IPS-18c (cell line): ENCODE results near the gene POLR1D.
A peak's percentile ranks its signal among the peaks of the same experiment; 100 is the strongest.
"Not testable (repeated sequence)": the region's sequence is repeated elsewhere in the genome, so short reads cannot be mapped to it uniquely, and the experiment has no call there.

Experiments used
- H3K4me3 ChIP-seq: 2 replicates; pipeline ENCODE4 v1.7.0; 2013; ENCODE audit warnings: low read depth, mild to moderate bottlenecking, low read length, moderate library complexity; ENCODE audit not compliant: insufficient read depth
- H3K9me3 ChIP-seq: one replicate; pipeline ENCODE4 v1.6.1; 2013; ENCODE audit warnings: mild to moderate bottlenecking, low read length, moderate library complexity; ENCODE audit not compliant: control insufficient read depth, insufficient read depth

POLR1D gene

DNA sequence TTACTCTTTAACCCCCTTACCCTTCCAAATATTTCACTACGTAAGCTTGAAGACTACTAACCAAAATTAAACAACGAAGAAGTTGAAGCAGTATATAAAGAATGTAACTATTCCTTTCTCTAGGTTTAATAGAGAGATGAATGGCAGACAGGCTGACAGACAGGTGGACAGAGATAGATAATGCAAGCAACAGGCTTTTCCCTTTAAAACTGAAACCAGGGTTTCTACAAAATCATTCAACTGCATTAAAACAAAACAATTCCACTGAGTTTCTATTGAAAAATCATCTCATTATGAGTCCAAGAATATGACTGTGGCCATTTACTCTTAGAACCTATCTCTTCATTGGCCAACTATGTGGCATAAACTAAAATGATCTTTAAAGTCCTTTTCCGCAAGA is 16.6 kb upstream of the POLR1D start:
- H3K9me3 ChIP-seq = no peaks in the 10 kb centered on the region
- H3K4me3 ChIP-seq = no peak overlapping the region

DNA sequence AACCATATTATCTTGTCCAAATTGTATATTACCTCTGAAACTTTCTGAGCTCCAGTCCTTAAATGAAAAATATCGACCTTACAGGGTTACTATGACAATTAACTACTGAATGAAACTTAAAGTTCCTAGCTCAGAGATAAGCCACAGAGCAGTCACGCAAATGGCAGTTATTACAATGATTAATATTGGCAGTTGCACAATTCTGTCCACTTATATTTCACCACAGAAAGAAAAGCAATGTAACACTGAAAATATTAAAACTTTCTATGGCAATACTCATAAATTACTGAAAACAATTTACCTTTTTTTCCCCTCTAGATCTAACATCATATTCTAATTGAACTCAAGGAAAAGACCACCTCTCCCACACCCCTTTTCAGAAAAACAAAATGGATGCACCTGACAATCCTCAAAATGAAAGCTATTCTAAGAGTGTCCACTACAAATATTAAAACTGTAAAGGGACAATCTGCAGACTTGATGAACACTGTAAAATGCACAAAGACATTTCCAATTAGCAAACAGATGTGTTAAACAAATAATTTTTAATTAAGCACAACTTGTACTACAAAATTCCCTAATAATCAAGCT is 16.0 kb upstream of the POLR1D start:
- Histone ChIP-seq H3K4me3 (no peak overlapping the region), H3K9me3 (no peaks in the 10 kb centered on the region)

DNA sequence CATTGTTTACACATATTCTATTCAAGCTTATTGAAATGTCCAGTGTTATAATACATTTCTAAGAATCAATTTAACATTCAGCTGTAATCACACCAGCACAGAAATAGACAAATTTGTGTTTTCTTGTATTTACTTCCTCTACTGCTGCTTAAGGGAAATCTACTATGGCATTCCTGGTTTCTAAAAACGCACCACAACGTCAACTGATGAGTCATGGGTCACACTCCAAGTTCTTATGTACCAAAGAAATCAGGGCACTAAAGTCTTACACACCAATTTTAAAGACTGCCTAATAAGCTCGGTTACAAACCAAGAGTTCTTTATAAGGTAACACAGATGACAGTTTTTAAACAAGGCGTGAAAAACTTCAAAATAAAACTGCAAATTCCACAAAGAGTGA is 14.6 kb upstream of the POLR1D start:
- no peak overlapping the region for H3K4me3 ChIP-seq
- H3K9me3 ChIP-seq = no peaks in the 10 kb centered on the region

DNA sequence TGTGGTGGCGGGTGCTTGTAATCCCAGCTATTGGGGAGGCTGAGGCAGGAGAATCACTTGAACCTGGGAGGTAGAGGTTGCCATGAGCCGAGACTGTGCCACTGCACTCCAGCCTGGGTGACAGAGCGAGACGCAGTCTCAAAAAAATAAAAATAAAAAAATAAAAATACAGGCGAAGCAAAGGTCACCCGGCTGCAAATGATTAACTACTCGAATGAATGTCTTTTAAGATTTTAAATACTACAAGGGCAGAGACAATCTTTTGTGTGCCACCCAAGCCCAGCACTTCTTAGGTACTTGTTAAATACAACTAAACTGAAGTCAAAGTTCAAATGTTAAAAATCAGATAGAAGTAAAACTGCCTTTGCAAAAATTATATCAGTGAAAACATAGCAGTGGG is 8.1 kb upstream of the POLR1D start:
- Histone ChIP-seq H3K9me3 (no peaks in the 10 kb centered on the region), H3K4me3 (no peak overlapping the region)

DNA sequence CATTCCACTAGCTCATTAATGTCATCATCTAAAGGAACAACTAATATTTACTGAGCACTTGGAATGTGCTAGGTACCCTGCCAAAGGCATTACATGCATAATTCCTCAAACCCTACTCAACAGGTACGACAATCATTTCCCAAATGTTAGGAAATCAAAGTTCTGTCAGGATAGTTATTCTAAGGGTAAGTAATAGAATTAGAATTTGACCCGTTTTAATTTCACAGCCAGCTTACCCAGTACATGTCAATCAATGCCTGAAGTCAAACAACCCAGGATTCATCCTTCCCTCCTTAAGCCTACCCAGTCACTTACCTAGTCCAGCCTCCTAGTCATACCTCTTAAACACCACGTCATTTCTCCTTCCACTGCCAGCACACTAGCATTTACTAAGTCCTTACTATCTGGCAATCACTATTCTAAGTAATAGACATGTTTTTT is 3.8 kb upstream of the POLR1D start:
- no peak overlapping the region for H3K4me3 ChIP-seq

DNA sequence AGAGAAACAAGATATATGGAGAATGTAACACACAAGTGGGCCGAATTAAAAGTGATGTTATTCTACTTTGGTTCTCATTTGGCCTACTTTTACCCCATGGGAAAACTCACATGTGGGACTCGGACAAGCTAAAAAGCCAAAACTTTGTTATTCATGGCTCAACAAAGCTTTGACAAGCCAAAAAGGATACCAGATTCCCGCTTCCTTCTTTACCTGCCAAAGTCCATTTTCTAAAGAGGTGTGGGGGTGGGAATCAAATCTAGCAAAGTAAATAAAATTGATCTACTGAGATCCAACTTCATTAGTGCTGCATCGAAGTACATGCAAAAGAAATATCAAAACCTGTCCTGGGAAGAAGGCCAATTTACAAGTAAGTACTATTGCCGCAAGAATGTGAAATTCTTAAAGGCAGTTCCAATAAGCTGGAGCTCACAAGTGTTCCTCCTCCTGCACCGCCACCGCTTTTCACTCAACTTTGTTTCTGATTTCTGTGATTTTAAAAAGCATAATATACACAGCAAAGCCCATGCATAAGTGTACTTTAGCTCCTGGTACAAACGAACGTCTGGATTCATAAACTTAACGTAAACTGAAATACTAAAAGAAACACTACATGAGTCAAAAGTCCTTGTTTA is 2.5 kb upstream of the POLR1D start:
- H3K4me3 ChIP-seq = peak overlapping the region; percentile 99

More for the DNA sequence above, 3.8 kb upstream of the POLR1D start:
- no peaks in the 10 kb centered on the region for H3K9me3 ChIP-seq

DNA sequence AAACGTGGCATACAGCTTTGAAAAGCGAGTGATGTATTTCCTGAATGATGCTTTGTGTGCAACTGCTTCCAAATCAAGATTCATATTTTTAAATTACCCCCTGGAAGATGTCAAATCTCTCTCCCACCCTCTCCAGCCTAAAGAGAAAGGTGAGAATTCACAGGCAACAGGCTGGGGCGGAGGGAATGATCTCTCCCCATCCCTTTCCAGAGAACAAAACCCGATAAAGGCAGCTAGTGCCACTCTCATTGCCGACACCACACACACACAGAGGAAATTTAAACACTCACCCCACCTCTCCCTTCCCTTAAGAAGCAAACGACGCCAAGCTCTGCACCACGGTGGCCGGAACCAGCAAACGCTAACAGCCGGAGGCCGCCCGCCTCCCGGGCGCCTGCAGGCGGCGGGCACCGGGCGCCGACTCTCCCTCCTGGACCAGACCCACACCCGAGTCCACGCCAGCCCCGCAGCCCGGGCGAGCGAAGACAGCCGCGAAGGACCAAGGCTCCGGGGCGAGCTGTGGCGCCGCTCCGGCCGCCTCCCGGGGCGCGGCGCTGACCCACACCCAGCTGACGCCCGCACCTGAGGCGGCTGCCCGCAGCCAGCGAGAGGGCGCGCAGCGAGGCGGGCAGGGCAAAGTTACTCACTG is 1.8 kb upstream of the POLR1D start:
- Histone ChIP-seq H3K9me3 (no peaks in the 10 kb centered on the region), H3K4me3 (peak overlapping the region; percentile 99)

More for the DNA sequence above, 2.5 kb upstream of the POLR1D start:
- no peaks in the 10 kb centered on the region for H3K9me3 ChIP-seq

DNA sequence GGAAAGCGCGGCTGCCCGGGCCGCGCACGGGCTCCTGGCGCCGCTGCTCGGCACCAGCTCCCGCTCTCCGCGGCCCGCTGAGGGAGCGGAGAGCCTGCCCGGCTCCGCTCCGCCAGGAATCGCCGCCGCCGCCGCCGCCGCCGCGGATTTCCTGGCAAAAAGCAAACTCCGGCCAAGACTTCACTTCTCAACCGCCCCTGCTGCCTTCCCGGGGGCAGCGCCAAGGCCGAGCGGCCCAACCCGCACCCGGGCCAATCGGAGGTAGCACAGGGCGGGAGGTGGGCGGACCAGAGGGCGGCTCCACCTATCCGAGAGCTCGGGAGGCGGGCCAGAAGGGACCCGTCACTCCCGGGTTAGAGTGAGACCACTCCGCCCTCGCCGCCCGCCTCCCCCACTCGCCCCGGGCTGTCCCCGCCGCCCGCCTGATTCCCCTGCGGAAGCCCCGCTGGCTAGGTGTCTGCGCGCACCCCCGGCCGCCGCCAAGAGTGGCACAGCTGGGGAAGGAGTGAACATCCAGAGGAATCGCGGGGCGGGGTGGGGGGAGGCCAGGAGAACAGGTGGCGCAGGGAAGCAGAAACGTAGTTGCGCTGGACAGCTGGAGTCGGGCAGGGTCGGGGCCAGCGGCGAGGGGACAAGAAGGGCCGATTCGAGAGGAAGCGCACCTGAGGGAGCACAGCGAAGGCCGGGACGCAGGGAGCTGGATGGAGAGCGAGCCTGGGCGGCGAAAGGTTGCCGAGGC is 1.1 kb upstream of the POLR1D start, which contains the start of gene LNX2:
LNX2 (minus strand) TSS at position 153 of the 739 bp plus-strand sequence. CDS start 38,826 bp downstream, outside the sequence.
- Histone ChIP-seq H3K4me3 (peak within 1 kb of the TSS; percentile 99), H3K9me3 (no peaks in the 10 kb centered on the region)

DNA sequence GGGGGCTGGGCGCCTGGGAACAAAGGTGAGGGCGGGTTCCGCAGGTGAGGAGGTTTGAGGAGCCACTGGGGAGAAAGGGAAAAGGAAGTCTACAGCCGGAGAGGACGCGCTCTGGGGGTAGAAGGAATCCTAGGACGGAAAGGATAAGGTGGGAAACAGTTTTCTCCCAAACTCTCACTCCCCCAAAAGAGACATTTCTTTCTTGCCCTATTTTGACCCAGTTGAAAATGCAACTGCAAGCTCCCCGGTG is 651 bp upstream of the POLR1D start:
- no peaks in the 10 kb centered on the region for H3K9me3 ChIP-seq

DNA sequence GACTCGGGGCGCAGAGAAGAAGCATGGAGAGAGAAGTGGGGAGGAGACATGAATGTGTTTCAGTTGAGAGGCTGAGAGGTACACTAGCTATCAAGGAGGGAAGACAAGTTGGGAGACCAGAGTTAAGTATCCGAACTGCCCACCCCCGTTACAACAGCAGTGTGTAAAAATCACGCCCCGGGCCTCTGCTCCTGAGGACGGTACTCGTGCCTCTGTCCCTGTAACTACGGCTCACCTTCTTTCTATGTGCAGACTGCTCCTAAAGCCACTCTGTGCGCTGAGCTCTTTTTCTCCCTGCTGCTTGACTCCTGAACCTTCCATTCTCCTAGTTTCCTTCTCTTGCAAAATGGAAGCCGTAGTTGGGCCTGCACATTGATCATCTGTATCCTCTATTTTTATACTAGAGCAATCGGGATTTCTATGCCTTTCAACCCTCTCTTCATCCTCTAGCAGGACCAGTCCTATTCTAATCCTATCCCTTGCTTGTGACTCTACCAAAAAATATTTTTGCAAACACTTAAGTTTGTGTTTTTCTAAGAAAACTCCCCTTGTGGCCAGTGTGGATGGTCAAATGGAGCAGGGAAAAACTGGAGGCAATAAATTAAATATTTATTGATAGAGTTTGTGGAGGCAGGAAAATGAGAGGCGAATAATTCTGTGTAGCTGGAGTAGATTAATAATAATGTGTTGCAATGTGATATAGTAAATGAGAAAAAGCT is 569 bp downstream of the POLR1D start:
- peak overlapping the region; percentile 99 for H3K4me3 ChIP-seq

More for the DNA sequence above, 651 bp upstream of the POLR1D start:
- H3K4me3 ChIP-seq = peak overlapping the region; percentile 99

DNA sequence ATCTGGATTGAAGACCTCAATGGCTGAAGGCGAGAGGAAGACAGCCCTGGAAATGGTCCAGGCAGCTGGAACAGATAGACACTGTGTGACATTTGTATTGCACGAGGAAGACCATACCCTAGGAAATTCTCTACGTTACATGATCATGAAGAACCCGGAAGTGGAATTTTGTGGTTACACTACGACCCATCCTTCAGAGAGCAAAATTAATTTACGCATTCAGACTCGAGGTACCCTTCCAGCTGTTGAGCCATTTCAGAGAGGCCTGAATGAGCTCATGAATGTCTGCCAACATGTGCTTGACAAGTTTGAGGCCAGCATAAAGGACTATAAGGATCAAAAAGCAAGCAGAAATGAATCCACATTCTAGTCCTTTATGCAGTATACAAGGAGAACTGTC is 1.2 kb downstream of the POLR1D start:
- peak overlapping the region; percentile 99; the same call in 1 of the 2 replicates for H3K4me3 ChIP-seq
- no peaks in the 10 kb centered on the region for H3K9me3 ChIP-seq

More for the DNA sequence above, 569 bp downstream of the POLR1D start:
- H3K9me3 ChIP-seq = no peaks in the 10 kb centered on the region

DNA sequence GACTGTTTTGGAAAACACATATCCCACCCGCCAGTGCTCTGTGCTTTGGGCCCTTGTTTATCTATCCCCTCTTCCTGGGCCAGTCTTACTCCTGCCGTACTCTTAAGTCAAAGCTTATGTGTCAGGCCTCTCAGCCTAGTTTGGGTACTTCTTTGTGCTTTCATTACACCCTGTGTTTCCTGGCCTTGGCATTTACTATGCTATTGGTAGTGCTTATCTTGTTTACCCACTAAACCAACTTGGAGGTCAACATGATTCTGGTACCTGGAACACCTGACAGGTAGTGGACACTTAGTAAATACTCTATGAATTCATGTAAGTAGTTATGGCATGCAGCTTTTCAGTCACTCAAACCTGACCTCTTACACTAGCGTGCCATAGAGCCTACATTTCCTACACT is 2.4 kb downstream of the POLR1D start:
- Histone ChIP-seq H3K9me3 (no peaks in the 10 kb centered on the region), H3K4me3 (no peak overlapping the region)

DNA sequence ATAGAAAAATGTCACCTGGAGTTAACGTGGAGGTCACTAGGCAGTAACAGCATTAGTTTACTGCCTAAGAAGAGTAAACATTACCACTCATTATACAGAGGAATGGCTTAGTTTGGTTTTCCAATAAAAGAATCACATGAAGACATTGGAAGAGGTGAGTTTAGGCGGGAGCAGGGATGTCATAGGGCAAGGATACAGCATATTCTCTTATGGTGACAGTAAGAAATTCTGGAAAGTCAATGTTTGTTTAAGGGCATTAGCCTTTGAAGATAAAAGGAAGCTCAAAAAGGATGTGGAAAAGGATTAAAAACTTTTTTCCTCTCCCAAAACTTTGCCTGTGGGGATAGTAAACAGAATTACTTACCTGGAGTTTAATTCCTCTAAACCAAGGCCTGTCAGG is 4.1 kb downstream of the POLR1D start:
- H3K4me3 ChIP-seq = no peak overlapping the region
- no peaks in the 10 kb centered on the region for H3K9me3 ChIP-seq

DNA sequence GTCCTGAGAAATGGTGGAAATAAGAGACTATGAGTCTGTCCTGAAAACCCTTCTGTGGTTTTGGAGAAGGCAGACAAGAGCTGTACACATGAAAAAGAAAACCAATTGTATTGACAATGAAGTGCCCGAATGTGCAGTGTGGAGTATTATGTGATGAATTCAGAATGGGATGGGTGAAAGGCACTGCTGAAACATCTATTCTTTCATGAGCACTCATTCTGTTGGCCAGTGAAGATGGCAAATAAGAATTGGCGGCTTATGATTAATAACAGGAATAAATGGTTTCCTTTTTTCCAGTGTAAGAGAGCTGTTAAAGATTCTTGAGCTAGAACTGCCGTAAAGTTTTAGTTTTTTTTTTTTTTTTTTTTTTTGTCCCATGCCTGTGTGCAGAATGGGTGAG is 5.7 kb downstream of the POLR1D start:
- no peak overlapping the region for H3K4me3 ChIP-seq
- H3K9me3 ChIP-seq = no peaks in the 10 kb centered on the region

DNA sequence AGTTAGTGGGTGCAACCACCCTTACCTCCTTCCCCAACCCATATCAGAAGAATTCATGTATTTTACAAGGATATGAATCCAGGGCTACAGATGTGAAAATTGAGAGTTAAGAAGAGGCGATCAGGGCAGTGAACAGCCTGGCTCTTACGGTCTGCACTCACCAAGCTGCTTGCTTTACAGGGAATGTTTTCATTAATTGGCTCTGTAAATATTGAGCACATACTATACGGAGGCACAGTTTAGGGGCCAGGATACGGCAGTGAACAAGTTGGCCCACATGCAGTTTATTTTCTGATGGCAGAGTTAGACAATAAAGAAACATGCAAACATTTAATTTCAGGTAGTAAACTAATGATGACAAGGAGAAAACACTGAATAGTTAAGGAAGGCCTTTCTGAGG is 6.4 kb downstream of the POLR1D start:
- Histone ChIP-seq H3K4me3 (no peak overlapping the region), H3K9me3 (no peaks in the 10 kb centered on the region)

DNA sequence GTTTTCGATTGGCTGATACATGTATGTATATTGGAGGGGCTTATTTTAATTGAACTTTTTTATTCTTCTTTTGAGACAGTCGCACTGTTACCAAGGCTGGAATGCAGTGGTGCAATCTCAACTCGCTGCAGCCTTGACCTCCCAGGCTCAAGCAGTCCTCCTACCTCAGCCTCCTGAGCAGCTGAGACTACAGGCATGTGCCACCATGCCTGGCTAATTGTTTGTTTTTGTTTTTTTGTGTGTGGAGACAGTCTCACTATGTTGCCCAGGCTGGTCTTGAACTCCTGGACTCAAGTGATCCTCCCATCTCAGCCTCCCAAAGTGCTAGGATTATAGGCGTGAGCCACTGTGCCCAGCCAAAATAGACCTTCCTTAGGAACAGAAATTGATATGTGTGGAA is 7.1 kb downstream of the POLR1D start:
- not testable (repeated sequence) for H3K9me3 ChIP-seq, H3K4me3 ChIP-seq

DNA sequence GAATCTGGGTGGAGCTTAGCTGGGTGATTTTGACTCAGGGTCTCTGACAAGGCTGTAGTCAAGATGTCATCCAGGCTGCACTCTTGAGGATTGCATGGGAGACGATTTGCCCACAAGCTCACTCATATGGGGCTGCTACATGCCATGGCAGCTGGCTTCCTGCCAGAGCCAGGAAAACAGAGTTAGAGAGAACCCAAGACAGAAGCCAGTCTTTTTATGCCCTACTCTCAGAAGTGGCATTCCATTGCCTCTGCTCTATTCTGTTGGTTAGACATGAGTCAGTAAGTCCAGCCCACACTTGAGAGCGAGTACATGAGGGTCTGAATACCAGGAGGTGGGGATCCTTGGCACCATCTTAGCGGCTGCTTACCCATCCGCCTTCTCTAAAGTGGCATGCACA is 9.5 kb downstream of the POLR1D start:
- Histone ChIP-seq H3K4me3 (no peak overlapping the region), H3K9me3 (no peaks in the 10 kb centered on the region)
